ENCODE results near the gene CHAC1. TPM values are rescaled to one million over a fixed set of nuclear protein-coding genes. Genes with fewer than 3 reads are reported as not detected.

CHAC1 gene
- polyA plus RNA-seq, 3 donors from 2014 or later, result 0.77 TPM; not detected in 2

GRCh38 chr15:40936709-40937666 is 16.3 kb upstream of the CHAC1 start:
- peaks cover 2 to 7% (median 5%) of the 10 kb centered on the region in 3 donors for H3K27me3 Mint-ChIP-seq (ENCODE audit: low read depth in 3 of 3)
- H3K36me3 Mint-ChIP-seq, result peaks cover 0 to 4% (median 0%) of the 10 kb centered on the region in 3 donors
- H3K9me3 Mint-ChIP-seq, result no peaks in the 10 kb centered on the region
- no peak for DNase-seq
- no peak overlapping the region for H3K4me3 Mint-ChIP-seq
- peaks cover 5 to 16% of the 10 kb centered on the region in 2 donors for H3K4me1 Mint-ChIP-seq
- peak overlapping the region in 1 of 6 donors; percentile 49 for H3K27ac Mint-ChIP-seq

DNA sequence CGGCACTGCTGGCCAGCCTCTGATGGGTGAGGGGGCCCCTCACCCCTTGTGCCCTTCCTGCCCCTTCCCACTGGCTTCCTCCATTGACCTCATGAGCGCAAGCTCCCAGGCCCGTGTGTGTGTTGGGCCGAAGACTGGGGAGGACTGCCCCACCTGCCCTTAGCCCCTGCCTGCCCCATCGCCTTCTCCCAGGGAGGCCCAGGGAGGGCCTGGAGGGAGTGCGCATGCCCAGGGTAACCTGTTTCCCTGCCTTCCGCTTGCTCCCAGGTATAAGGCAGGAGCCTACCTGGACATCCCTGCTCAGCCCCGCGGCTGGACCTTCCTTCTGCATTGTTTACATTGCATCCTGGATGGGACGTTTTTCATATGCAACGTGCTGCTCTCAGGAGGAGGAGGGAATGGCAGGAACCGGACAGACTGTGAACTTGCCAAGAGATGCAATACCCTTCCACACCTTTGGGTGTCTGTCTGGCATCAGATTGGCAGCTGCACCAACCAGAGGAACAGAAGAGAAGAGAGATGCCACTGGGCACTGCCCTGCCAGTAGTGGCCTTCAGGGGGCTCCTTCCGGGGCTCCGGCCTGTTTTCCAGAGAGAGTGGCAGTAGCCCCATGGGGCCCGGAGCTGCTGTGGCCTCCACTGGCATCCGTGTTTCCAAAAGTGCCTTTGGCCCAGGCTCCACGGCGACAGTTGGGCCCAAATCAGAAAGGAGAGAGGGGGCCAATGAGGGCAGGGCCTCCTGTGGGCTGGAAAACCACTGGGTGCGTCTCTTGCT is 15.3 kb upstream of the CHAC1 start:
- peaks cover 7 to 18% of the 10 kb centered on the region in 2 donors for H3K4me1 Mint-ChIP-seq
- H3K4me3 Mint-ChIP-seq, result no peak overlapping the region
- H3K9me3 Mint-ChIP-seq, result no peaks in the 10 kb centered on the region
- DNase-seq, result no peak
- peaks cover 0 to 8% (median 7%) of the 10 kb centered on the region in 3 donors for H3K27me3 Mint-ChIP-seq (ENCODE audit: low read depth in 3 of 3)
- H3K27ac Mint-ChIP-seq, result no peak overlapping the region
- H3K36me3 Mint-ChIP-seq, result peaks cover 0 to 4% (median 0%) of the 10 kb centered on the region in 3 donors

DNA sequence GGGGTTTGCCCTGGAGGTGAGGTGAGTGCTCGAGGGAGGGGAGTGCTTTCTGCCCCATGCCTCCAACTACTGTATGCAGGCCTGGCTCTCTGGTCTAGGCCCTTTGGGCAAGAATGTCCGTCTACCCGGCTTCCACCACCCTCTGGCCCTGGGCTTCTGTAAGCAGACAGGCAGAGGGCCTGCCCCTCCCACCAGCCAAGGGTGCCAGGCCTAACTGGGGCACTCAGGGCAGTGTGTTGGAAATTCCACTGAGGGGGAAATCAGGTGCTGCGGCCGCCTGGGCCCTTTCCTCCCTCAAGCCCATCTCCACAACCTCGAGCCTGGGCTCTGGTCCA is 14.8 kb upstream of the CHAC1 start:
- no peak for DNase-seq
- no peaks in the 10 kb centered on the region for H3K36me3 Mint-ChIP-seq
- no peaks in the 10 kb centered on the region for H3K9me3 Mint-ChIP-seq
- peaks cover 0 to 7% (median 7%) of the 10 kb centered on the region in 3 donors for H3K27me3 Mint-ChIP-seq (ENCODE audit: low read depth in 3 of 3)
- H3K4me1 Mint-ChIP-seq, result peaks cover 13 to 22% of the 10 kb centered on the region in 2 donors
- H3K4me3 Mint-ChIP-seq, result no peak overlapping the region
- H3K27ac Mint-ChIP-seq, result no peak overlapping the region

DNA sequence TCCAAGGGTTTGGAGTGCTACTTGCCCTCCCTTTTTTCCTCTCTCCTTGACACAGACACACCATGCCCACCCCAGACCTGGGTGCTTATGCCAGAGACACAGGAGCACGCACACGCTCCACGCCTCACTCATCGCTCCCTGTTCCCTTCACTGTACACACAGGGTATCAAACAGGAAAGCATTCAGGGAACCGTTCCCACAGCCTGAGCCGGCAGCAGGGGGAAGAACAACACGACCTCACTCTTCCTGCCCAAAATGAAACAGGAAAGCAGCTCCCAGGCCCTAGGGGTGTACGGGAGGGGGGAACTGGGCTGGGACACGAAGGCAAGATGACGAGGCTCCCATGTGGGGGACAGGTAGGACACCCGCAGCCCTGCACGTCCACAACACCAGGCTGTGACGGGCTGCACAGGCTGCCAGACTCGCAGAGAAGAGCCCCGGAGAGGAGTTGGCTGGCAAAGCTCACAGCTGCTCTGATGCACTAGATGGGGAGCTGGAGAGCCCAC is 12.9 kb upstream of the CHAC1 start:
- no peaks in the 10 kb centered on the region for H3K9me3 Mint-ChIP-seq
- peaks cover 21 to 29% of the 10 kb centered on the region in 2 donors for H3K4me1 Mint-ChIP-seq
- H3K36me3 Mint-ChIP-seq, result no peaks in the 10 kb centered on the region
- DNase-seq, result no peak
- H3K27ac Mint-ChIP-seq, result peak overlapping the region in 5 of 6 donors; percentile 8 to 76 (median 56)
- peaks cover 0 to 8% (median 3%) of the 10 kb centered on the region in 3 donors for H3K27me3 Mint-ChIP-seq (ENCODE audit: low read depth in 3 of 3)
- peak overlapping the region; percentile 40 to 65 (median 45) for H3K4me3 Mint-ChIP-seq

- Mint-ChIP-seq H3K4me1 (peaks cover 21 to 29% of the 10 kb centered on the region in 2 donors), H3K27me3 (ENCODE audit: low read depth in 3 of 3) (peaks cover 0 to 8% (median 3%) of the 10 kb centered on the region in 3 donors), H3K27ac (peak overlapping the region in 5 of 6 donors; percentile 8 to 56 (median 30)), H3K4me3 (peak overlapping the region; percentile 33 to 65 (median 40)), H3K9me3 (no peaks in the 10 kb centered on the region), H3K36me3 (no peaks in the 10 kb centered on the region)
- DNase-seq, result no peak
Measured at GRCh38 chr15:40941068-40941527, 12.2 kb upstream of the CHAC1 start.

DNA sequence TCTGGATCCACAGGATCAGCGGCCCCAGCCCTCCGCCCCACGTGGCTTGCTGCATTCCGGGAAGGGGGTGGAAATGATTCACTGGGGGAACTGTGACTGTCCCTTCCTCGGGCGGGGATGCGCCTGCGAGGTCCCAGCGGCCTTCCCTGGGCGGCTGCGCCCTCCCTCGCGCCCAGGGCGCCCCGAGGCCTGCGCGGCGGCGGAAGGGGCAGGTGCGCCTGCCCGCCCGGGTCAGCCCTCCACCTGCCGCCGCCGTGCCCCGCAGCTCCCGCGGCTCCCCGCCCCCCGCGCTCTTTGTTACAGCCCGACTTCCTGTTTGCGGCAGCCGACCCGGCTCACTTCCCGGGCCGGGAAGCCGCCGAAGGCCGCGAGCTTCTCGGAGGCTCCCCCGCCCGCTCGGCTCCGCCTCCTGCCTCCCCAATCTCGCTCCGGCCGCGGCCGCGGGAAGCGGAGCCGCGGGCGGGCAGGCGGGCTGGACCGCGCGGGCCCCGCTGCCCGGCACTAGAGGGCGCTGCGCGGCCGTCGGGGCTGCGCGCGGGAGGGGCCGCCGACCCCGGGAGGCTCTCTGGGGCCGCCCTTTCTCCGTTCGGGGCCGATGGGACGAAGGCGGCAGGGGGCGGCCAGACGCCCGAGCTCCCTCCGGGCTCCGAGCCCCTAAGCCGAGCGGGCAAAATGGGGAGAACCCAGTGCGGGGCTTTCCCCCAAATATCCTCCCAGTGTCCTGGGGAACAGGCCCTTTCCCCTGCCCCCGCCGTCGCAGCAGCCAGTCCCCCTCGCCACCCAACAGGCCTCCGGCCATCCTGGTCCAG is 11.5 kb upstream of the CHAC1 start:
- H3K36me3 Mint-ChIP-seq, result no peaks in the 10 kb centered on the region
- peaks cover 0 to 10% (median 3%) of the 10 kb centered on the region in 3 donors for H3K27me3 Mint-ChIP-seq (ENCODE audit: low read depth in 3 of 3)
- peak overlapping the region; percentile 82 to 94 (median 86) for H3K4me3 Mint-ChIP-seq
- H3K9me3 Mint-ChIP-seq, result no peaks in the 10 kb centered on the region
- DNase-seq, result peak; percentile 67 to 74 (median 71)
- peaks cover 21 to 29% of the 10 kb centered on the region in 2 donors for H3K4me1 Mint-ChIP-seq
- H3K27ac Mint-ChIP-seq, result peak overlapping the region in 3 of 6 donors; percentile 48 to 70 (median 56)

DNA sequence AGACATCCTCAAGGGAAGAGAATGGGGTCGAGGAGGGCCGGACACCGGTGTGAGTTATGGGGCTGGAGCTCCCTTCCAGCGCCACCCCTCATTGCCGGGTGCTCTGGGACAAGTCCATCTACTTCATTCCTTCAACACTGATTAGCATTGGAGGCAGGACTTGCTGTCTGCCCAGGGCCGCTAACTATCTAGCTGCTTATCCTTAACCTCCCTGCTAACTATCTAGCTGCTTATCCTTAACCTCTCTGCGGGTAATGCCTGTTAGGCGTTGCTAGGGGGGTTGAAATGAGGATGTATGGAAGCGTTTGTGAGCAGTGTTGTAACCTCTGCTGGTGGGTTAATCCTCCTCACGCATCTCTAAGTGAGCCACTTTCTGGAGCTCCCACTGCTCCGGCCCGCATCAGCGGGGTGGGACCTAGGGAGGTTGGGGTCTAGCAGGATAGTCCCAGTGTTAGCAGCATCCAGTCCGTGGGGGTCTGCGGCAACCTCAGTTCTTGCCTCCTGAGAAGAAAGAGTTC is 10.9 kb upstream of the CHAC1 start:
- Mint-ChIP-seq H3K27me3 (ENCODE audit: low read depth in 3 of 3) (peaks cover 0 to 10% (median 3%) of the 10 kb centered on the region in 3 donors), H3K4me1 (peaks cover 21 to 29% of the 10 kb centered on the region in 2 donors), H3K36me3 (no peaks in the 10 kb centered on the region), H3K9me3 (no peaks in the 10 kb centered on the region), H3K27ac (peak overlapping the region in 5 of 6 donors; percentile 29 to 79 (median 50)), H3K4me3 (peak overlapping the region; percentile 82 to 94 (median 86))
- DNase-seq, result no peak

- H3K4me1 Mint-ChIP-seq, result peaks cover 21 to 29% of the 10 kb centered on the region in 2 donors
- DNase-seq, result no peak
- no peaks in the 10 kb centered on the region for H3K36me3 Mint-ChIP-seq
- peaks cover 0 to 11% (median 3%) of the 10 kb centered on the region in 3 donors for H3K27me3 Mint-ChIP-seq (ENCODE audit: low read depth in 3 of 3)
- H3K4me3 Mint-ChIP-seq, result peak overlapping the region; percentile 82 to 94 (median 86)
- H3K27ac Mint-ChIP-seq, result peak overlapping the region in 5 of 6 donors; percentile 29 to 79 (median 50)
- no peaks in the 10 kb centered on the region for H3K9me3 Mint-ChIP-seq
Measured at GRCh38 chr15:40942878-40943277, 10.4 kb upstream of the CHAC1 start.

DNA sequence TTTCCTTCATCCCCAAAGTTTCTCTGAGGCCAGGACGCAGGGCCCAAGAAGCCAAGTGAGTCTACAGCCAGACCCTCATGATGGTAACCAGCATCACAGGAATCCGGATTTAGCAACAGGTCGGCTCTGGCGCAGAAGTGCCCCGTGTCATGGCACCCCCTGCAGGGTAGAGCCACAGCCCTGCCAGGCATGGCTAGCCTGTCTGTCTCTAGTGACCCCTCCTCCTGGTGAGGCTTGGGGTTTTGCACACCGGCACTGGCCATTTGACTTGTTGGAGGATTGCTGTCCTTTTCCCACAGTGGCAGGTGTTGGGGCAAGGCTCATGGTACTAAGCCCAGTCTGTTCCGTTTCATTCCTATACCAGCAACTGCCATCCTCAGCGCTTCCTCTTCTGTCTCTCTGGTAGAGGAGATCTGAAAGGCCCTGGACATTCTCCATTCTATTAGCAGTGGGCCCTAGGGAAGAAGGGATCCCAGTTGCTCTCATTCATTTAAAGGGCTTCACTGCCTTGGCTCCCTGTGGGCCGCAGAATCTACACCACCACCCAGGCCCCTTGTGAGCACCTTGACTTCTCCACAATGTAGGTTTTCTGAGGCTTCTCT is 9.4 kb upstream of the CHAC1 start:
- DNase-seq, result no peak
- Mint-ChIP-seq H3K36me3 (no peaks in the 10 kb centered on the region), H3K27me3 (ENCODE audit: low read depth in 3 of 3) (peaks cover 0 to 14% (median 6%) of the 10 kb centered on the region in 3 donors), H3K4me1 (peaks cover 21 to 29% of the 10 kb centered on the region in 2 donors), H3K4me3 (peak overlapping the region; percentile 8 to 84 (median 33)), H3K9me3 (no peaks in the 10 kb centered on the region), H3K27ac (peak overlapping the region in 1 of 6 donors; percentile 35)

DNA sequence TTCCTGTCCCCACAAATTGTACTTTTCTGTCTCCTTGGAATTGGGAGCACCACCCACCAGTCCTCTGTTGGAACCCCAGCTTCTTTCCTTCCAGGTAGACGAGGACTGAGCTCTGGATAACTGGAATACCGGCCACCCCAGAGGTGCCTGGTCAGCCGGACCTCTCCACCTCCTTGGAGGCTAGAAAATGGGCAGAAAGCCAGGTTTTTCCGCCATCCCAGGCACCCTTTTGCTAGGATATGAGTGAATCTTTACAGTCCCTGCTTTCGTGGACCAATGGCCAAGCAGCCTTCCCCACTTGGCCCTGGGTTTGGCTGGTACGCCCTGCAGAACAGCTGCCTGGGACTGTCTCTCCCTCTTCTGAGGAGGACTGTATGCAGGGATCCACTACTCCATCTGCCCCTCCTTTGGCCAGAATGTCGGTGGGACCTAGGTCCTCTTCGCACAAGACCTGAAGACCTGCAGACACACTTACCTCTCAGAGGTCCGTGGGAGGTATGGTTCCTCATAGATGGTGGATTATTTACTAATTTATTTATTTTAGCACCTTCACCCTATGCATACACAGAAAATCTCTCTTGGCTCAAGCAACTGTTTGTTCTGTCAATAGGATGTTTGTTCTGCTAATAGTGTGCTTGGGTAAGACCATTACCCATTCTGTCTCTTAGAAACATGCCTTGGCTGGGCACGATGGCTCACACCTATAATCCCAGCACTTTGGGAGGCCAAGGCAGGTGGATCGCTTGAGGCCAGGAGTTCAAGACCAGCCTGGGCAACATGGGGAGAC is 8.6 kb upstream of the CHAC1 start:
- peaks cover 0 to 16% (median 6%) of the 10 kb centered on the region in 3 donors for H3K27me3 Mint-ChIP-seq (ENCODE audit: low read depth in 3 of 3)
- peaks cover 21 to 29% of the 10 kb centered on the region in 2 donors for H3K4me1 Mint-ChIP-seq
- no peak overlapping the region for H3K27ac Mint-ChIP-seq
- no peaks in the 10 kb centered on the region for H3K9me3 Mint-ChIP-seq
- DNase-seq, result no peak
- H3K36me3 Mint-ChIP-seq, result no peaks in the 10 kb centered on the region
- peak overlapping the region in 2 of 5 donors; percentile 14 to 20 for H3K4me3 Mint-ChIP-seq

- Mint-ChIP-seq H3K27me3 (ENCODE audit: low read depth in 3 of 3) (peaks cover 4 to 14% (median 10%) of the 10 kb centered on the region in 3 donors), H3K9me3 (no peaks in the 10 kb centered on the region), H3K4me3 (no peak overlapping the region), H3K27ac (no peak overlapping the region), H3K4me1 (peaks cover 16 to 27% of the 10 kb centered on the region in 2 donors), H3K36me3 (no peaks in the 10 kb centered on the region)
- no peak for DNase-seq
Measured at GRCh38 chr15:40948706-40949473, 4.4 kb upstream of the CHAC1 start.
